HEK293 (cell line): ENCODE measurements around the gene HNF1B.

Source experiments
- CTCF ChIA-PET: fragments of 350-600 bp; formaldehyde crosslinking; extraction: SDS; loops from one replicate; lab custom pipeline; 2021; ENCODE audit warnings: antibody characterized with exemption; lab: Yijun Ruan, JAX
- POLR2A ChIA-PET: fragments of 300-600 bp; formaldehyde crosslinking; extraction: SDS; loops from one replicate; lab custom pipeline; 2020; ENCODE audit warnings: antibody characterized with exemption, inconsistent platforms; lab: Yijun Ruan, JAX
- H3K27ac ChIP-seq: fragments of 200-500 bp; sonication (Bioruptor generic); 2 replicates; pipeline ENCODE4 v1.5.1; 2014; ENCODE audit warnings: low read depth, low read length, control low read depth, inconsistent platforms; ENCODE audit errors: extremely low read depth
- H3K36me3 ChIP-seq, 2 experiments: fragments of 200-500 bp in 1 of 2; sonication (Bioruptor generic) in 1 of 2; 1 replicate in 1 of 2; 2 replicates in 1 of 2; pipeline ENCODE4 v1.5.1; 2014 to 2017; ENCODE audit warnings: inconsistent platforms in 2 of 2, low read length in 2 of 2; ENCODE audit not compliant: control insufficient read depth in 2 of 2, insufficient read depth in 1 of 2
- H3K4me1 ChIP-seq: fragments of 200-500 bp; sonication (Bioruptor generic); 2 replicates; pipeline ENCODE4 v1.5.1; 2014; ENCODE audit warnings: mild to moderate bottlenecking, low read length, inconsistent platforms; ENCODE audit not compliant: control insufficient read depth, insufficient read depth
- H3K4me3 ChIP-seq: 2 replicates; pipeline ENCODE4 v1.5.1; 2011; ENCODE audit warnings: low read depth, mild to moderate bottlenecking, control low read depth, low read length, moderate library complexity
- H3K9me3 ChIP-seq: fragments of 200-500 bp; sonication (Bioruptor generic); 2 replicates; pipeline ENCODE4 v1.5.1; 2014; ENCODE audit warnings: low read depth, low read length, inconsistent platforms; ENCODE audit not compliant: control insufficient read depth, insufficient read depth
- CTCF ChIP-seq: fragments of 450-650 bp; formaldehyde crosslinking; IDR thresholded peaks from 2 replicates; pipeline ENCODE4 v1.5.1; 2016; ENCODE audit warnings: missing biosample characterization, missing genetic modification characterization
- INSM2 ChIP-seq: fragments of 450-650 bp; formaldehyde crosslinking; IDR thresholded peaks from 2 replicates; pipeline ENCODE4 v1.5.1; 2016; ENCODE audit warnings: missing biosample characterization, missing genetic modification characterization
- KLF16 ChIP-seq: fragments of 450-650 bp; formaldehyde crosslinking; IDR thresholded peaks from 2 replicates; pipeline ENCODE4 v1.5.1; 2017; ENCODE audit warnings: missing biosample characterization, missing genetic modification characterization
- KLF8 ChIP-seq: fragments of 450-650 bp; formaldehyde crosslinking; IDR thresholded peaks from 2 replicates; pipeline ENCODE4 v1.5.1; 2016; ENCODE audit warnings: missing biosample characterization, missing genetic modification characterization
- SALL2 ChIP-seq: fragments of 450-650 bp; formaldehyde crosslinking; IDR thresholded peaks from 2 replicates; pipeline ENCODE4 v1.5.0; 2017; ENCODE audit warnings: missing biosample characterization, mild to moderate bottlenecking, missing genetic modification characterization, borderline replicate concordance
- SCRT2 ChIP-seq: fragments of 450-650 bp; formaldehyde crosslinking; IDR thresholded peaks from 2 replicates; pipeline ENCODE4 v1.5.1; 2016; ENCODE audit warnings: missing biosample characterization, missing genetic modification characterization
- ZBTB44 ChIP-seq: fragments of 450-650 bp; IDR thresholded peaks from 2 replicates; pipeline ENCODE4 v1.5.1; 2018; ENCODE audit warnings: missing biosample characterization, mild to moderate bottlenecking, missing genetic modification characterization
- ZNF140 ChIP-seq: fragments of 450-650 bp; formaldehyde crosslinking; IDR thresholded peaks from 2 replicates; pipeline ENCODE4 v1.5.1; 2016; ENCODE audit warnings: missing biosample characterization, missing genetic modification characterization
- ZNF169 ChIP-seq: fragments of 450-650 bp; formaldehyde crosslinking; IDR thresholded peaks from 2 replicates; pipeline ENCODE4 v1.5.1; 2016; ENCODE audit warnings: missing biosample characterization, missing genetic modification characterization
- ZNF175 ChIP-seq: fragments of 450-650 bp; formaldehyde crosslinking; IDR thresholded peaks from 2 replicates; pipeline ENCODE4 v1.5.1; 2016; ENCODE audit warnings: missing biosample characterization, missing genetic modification characterization
- ZNF18 ChIP-seq: fragments of 450-650 bp; formaldehyde crosslinking; IDR thresholded peaks from 2 replicates; pipeline ENCODE4 v1.5.1; 2016; ENCODE audit warnings: missing biosample characterization, missing genetic modification characterization
- ZNF292 ChIP-seq: fragments of 450-650 bp; formaldehyde crosslinking; IDR thresholded peaks from 2 replicates; pipeline ENCODE4 v1.5.1; 2016; ENCODE audit warnings: low read depth, missing biosample characterization, missing genetic modification characterization, borderline replicate concordance
- ZNF311 ChIP-seq: fragments of 450-650 bp; formaldehyde crosslinking; IDR thresholded peaks from 2 replicates; pipeline ENCODE4 v1.5.1; 2017; ENCODE audit warnings: missing biosample characterization, missing genetic modification characterization, borderline replicate concordance
- ZNF341 ChIP-seq: fragments of 450-650 bp; formaldehyde crosslinking; IDR thresholded peaks from 2 replicates; pipeline ENCODE4; 2016; ENCODE audit warnings: low read depth, missing biosample characterization, missing genetic modification characterization
- ZNF366 ChIP-seq: fragments of 450-650 bp; formaldehyde crosslinking; conservative IDR thresholded peaks from 2 replicates; pipeline ENCODE4 v1.5.1; 2016; ENCODE audit warnings: missing biosample characterization, missing genetic modification characterization
- ZNF37A ChIP-seq: fragments of 450-650 bp; IDR thresholded peaks from 2 replicates; pipeline ENCODE4 v1.5.1; 2018; ENCODE audit warnings: missing biosample characterization, missing genetic modification characterization
- ZNF391 ChIP-seq: fragments of 450-650 bp; formaldehyde crosslinking; IDR thresholded peaks from 2 replicates; pipeline ENCODE4 v1.5.1; 2016; ENCODE audit warnings: low read depth, missing biosample characterization, missing genetic modification characterization, borderline replicate concordance
- ZNF488 ChIP-seq: fragments of 450-650 bp; formaldehyde crosslinking; IDR thresholded peaks from 2 replicates; pipeline ENCODE4 v1.5.1; 2016; ENCODE audit warnings: missing biosample characterization, missing genetic modification characterization
- ZNF518A ChIP-seq: fragments of 450-650 bp; formaldehyde crosslinking; conservative IDR thresholded peaks from 2 replicates; pipeline ENCODE4 v1.5.1; 2016; ENCODE audit warnings: low read depth, missing biosample characterization, missing genetic modification characterization
- ZNF529 ChIP-seq: fragments of 450-650 bp; formaldehyde crosslinking; IDR thresholded peaks from 2 replicates; pipeline ENCODE4 v1.5.1; 2017; ENCODE audit warnings: missing genetic modification characterization, missing biosample characterization; ENCODE audit not compliant: insufficient replicate concordance
- ZNF544 ChIP-seq: fragments of 450-650 bp; formaldehyde crosslinking; IDR thresholded peaks from 2 replicates; pipeline ENCODE4 v1.5.0; 2017; ENCODE audit warnings: missing biosample characterization, missing genetic modification characterization
- ZNF549 ChIP-seq: fragments of 450-650 bp; IDR thresholded peaks from 2 replicates; pipeline ENCODE4 v1.5.1; 2018; ENCODE audit warnings: missing biosample characterization, missing genetic modification characterization, mild to moderate bottlenecking, inconsistent platforms, moderate library complexity
- ZNF561 ChIP-seq: fragments of 450-650 bp; IDR thresholded peaks from 2 replicates; pipeline ENCODE4 v1.5.1; 2018; ENCODE audit warnings: missing biosample characterization, missing genetic modification characterization, borderline replicate concordance
- ZNF571 ChIP-seq: fragments of 450-650 bp; formaldehyde crosslinking; IDR thresholded peaks from 2 replicates; pipeline ENCODE4 v1.5.0; 2017; ENCODE audit warnings: missing biosample characterization, missing genetic modification characterization
- ZNF596 ChIP-seq: fragments of 450-650 bp; IDR thresholded peaks from 2 replicates; pipeline ENCODE4 v1.5.0; 2018; ENCODE audit warnings: missing biosample characterization, mild to moderate bottlenecking, missing genetic modification characterization, moderate library complexity
- ZNF626 ChIP-seq: fragments of 450-650 bp; sonication (Bioruptor Pico); formaldehyde crosslinking; IDR thresholded peaks from 2 replicates; pipeline ENCODE4 v1.5.1; 2018; ENCODE audit warnings: missing biosample characterization, missing genetic modification characterization, inconsistent platforms
- ZNF707 ChIP-seq: fragments of 450-650 bp; formaldehyde crosslinking; IDR thresholded peaks from 2 replicates; pipeline ENCODE4 v1.5.1; 2016; ENCODE audit warnings: missing biosample characterization, missing genetic modification characterization

The HNF1B gene

GRCh38 chr17:37768438-37768837 lies 23.6 kb upstream of the HNF1B start:
- H3K4me1 ChIP-seq: 0 out of 2 replicates have a peak, but pooled peaks cover 3% of the 10 kb centered on the region
- H3K36me3 ChIP-seq: no peaks in the 10 kb centered on the region
- H3K27ac ChIP-seq: no peak overlapping the region
- ChIA-PET POLR2A (no interaction called here), CTCF (interaction anchor here (0.7 kb wide), 1 partner anchor 77 kb away, joined by 3 read pairs; no protein-coding TSS in a partner anchor)
- H3K9me3 ChIP-seq: no peaks in the 10 kb centered on the region
- H3K4me3 ChIP-seq: no peak overlapping the region
- TF ChIP-seq ZNF341: no peak
- no peak for TF ChIP-seq ZNF311 (tag by site-specific recombination)
- TF ChIP-seq ZNF292 (tag by site-specific recombination): no peak
- no peak for TF ChIP-seq CTCF (tag by site-specific recombination)
- TF ChIP-seq ZNF596: no peak
- no peak for TF ChIP-seq ZNF571 (tag by site-specific recombination)
- TF ChIP-seq ZNF707: no peak
- TF ChIP-seq INSM2 (tag by site-specific recombination): no peak
- no peak for TF ChIP-seq SALL2 (tag by site-specific recombination)
- TF ChIP-seq KLF8 (tag by site-specific recombination): no peak
- TF ChIP-seq ZNF175 (tag by site-specific recombination): no peak
- peak; percentile 50; the same call in 1 of the 2 replicates for TF ChIP-seq ZNF626 (tag by site-specific recombination)
- no peak for TF ChIP-seq ZNF391 (tag by site-specific recombination)
- TF ChIP-seq ZNF488: no peak
- no peak for TF ChIP-seq ZNF37A (tag by site-specific recombination)
- TF ChIP-seq ZNF529 (tag by site-specific recombination): peak; percentile 55
- 0 out of 2 replicates have a peak, but pooled peaks have one; percentile 20 for TF ChIP-seq ZNF140 (tag by site-specific recombination)
- no peak for TF ChIP-seq KLF16 (tag by site-specific recombination)
- no peak for TF ChIP-seq ZNF544 (tag by site-specific recombination)
- TF ChIP-seq ZNF18 (tag by site-specific recombination): no peak
- TF ChIP-seq ZNF169 (tag by site-specific recombination): no peak
- TF ChIP-seq ZNF561: no peak
- no peak for TF ChIP-seq ZBTB44 (tag by site-specific recombination)
- no peak for TF ChIP-seq ZNF366
- no peak for TF ChIP-seq SCRT2 (tag by site-specific recombination)
- TF ChIP-seq ZNF549: 0 out of 2 replicates have a peak, but pooled peaks have one; percentile 5
- no peak for TF ChIP-seq ZNF518A (tag by site-specific recombination)
